AG09309 (cell line): Measurements from ENCODE around the gene BCKDHA.
"Not testable (repeated sequence)": the region's sequence is repeated elsewhere in the genome, so short reads cannot be mapped to it uniquely, and the experiment has no call there.

ENCODE experiments used
- DNase-seq: peaks from one replicate; pipeline ENCODE4 v3.0.0-alpha.2; 2010; ENCODE audit warnings: low read depth
- H3K4me3 ChIP-seq: 2 replicates; pipeline ENCODE4 v1.5.1; 2011; ENCODE audit warnings: mild to moderate bottlenecking, low read depth, low read length, moderate library complexity; ENCODE audit not compliant: control insufficient read depth
- CTCF ChIP-seq: IDR thresholded peaks from 2 replicates; pipeline ENCODE4 v1.5.1; 2011; ENCODE audit warnings: mild to moderate bottlenecking, low read depth, low read length, inconsistent platforms; ENCODE audit not compliant: insufficient read depth, control insufficient read depth; ENCODE audit errors: missing control alignments

BCKDHA gene

GRCh38 chr19:41367848-41368301 is 29.7 kb upstream of the BCKDHA start:
- H3K4me3 ChIP-seq = no peak overlapping the region
- TF ChIP-seq CTCF = no peak
- peak; percentile 84 for DNase-seq

- DNase-seq = no peak
- no peak for TF ChIP-seq CTCF
- no peak overlapping the region for H3K4me3 ChIP-seq
These were observed 27.8 kb upstream of the BCKDHA start for GRCh38 chr19:41369769-41370168.

- DNase-seq = not testable (repeated sequence)
These were observed 26.5 kb upstream of the BCKDHA start for GRCh38 chr19:41371119-41371518.

GRCh38 chr19:41371541-41371940 is 26.1 kb upstream of the BCKDHA start:
- TF ChIP-seq CTCF = no peak
- DNase-seq = no peak
- no peak overlapping the region for H3K4me3 ChIP-seq

More at GRCh38 chr19:41371119-41371518, 26.5 kb upstream of the BCKDHA start:
- H3K4me3 ChIP-seq = not testable (repeated sequence)

GRCh38 chr19:41372501-41372900 is 25.1 kb upstream of the BCKDHA start:
- DNase-seq = no peak
- no peak overlapping the region for H3K4me3 ChIP-seq
- no peak for TF ChIP-seq CTCF

GRCh38 chr19:41373993-41374392 is 23.6 kb upstream of the BCKDHA start:
- DNase-seq = peak; percentile 55
- no peak for TF ChIP-seq CTCF
- H3K4me3 ChIP-seq = no peak overlapping the region

GRCh38 chr19:41376241-41376997 is 21.2 kb upstream of the BCKDHA start, which contains the start of gene TMEM91:
TMEM91 (plus strand) TSS chr19:41376533; CDS start chr19:41378310, 1,777 bp downstream.
- DNase-seq = no peak
- TF ChIP-seq CTCF = no peak
- peak within 1 kb of the TSS; percentile 47 for H3K4me3 ChIP-seq
